Coronary artery (tissue), 2 donors: ENCODE data around the gene CAP1.

Experiments
- DNase-seq: peaks from one replicate; pipeline ENCODE4 v3.0.0-alpha.2; 2017; ENCODE audit warnings: low spot score
- H3K27ac ChIP-seq, 2 donors: fragments of 200-600 bp; sonication (generic); one replicate each; pipeline ENCODE4 v1.5.1; 2016 to 2019
- H3K4me3 ChIP-seq: fragments of 200-600 bp; sonication (generic); 2 replicates; pipeline ENCODE4 v1.5.1; 2016; ENCODE audit warnings: mild to moderate bottlenecking, moderate library complexity
- TF ChIP-seq, protein P1 (sequence below): fragments of 200-600 bp; sonication (generic); IDR thresholded peaks from one replicate; pipeline ENCODE4 v1.5.1; 2019; ENCODE audit warnings: antibody characterized with exemption

CAP1 gene

DNA sequence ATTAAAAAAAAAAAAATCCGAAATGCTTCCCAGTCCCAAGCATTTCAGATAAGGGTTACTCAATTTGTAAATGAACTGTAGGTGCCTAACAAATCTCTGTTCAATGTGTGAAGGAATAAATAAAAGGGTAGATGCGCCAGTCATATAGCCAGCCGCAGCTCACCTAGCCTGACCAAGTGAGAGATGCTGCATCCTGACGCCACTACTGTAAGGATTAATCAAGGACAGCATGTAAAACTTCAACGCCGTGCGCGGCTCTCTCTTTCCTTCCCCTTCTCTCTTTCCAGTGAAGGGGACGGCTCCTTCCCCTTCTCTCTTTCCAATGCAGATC, 56.1 kb downstream of the CAP1 start:
- no peak for DNase-seq
- Histone ChIP-seq H3K4me3 (peak overlapping the region; percentile 82), H3K27ac (peak overlapping the region; percentile 62 to 71)
- TF ChIP-seq, protein P1, sequence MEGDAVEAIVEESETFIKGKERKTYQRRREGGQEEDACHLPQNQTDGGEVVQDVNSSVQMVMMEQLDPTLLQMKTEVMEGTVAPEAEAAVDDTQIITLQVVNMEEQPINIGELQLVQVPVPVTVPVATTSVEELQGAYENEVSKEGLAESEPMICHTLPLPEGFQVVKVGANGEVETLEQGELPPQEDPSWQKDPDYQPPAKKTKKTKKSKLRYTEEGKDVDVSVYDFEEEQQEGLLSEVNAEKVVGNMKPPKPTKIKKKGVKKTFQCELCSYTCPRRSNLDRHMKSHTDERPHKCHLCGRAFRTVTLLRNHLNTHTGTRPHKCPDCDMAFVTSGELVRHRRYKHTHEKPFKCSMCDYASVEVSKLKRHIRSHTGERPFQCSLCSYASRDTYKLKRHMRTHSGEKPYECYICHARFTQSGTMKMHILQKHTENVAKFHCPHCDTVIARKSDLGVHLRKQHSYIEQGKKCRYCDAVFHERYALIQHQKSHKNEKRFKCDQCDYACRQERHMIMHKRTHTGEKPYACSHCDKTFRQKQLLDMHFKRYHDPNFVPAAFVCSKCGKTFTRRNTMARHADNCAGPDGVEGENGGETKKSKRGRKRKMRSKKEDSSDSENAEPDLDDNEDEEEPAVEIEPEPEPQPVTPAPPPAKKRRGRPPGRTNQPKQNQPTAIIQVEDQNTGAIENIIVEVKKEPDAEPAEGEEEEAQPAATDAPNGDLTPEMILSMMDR = no peak

DNA sequence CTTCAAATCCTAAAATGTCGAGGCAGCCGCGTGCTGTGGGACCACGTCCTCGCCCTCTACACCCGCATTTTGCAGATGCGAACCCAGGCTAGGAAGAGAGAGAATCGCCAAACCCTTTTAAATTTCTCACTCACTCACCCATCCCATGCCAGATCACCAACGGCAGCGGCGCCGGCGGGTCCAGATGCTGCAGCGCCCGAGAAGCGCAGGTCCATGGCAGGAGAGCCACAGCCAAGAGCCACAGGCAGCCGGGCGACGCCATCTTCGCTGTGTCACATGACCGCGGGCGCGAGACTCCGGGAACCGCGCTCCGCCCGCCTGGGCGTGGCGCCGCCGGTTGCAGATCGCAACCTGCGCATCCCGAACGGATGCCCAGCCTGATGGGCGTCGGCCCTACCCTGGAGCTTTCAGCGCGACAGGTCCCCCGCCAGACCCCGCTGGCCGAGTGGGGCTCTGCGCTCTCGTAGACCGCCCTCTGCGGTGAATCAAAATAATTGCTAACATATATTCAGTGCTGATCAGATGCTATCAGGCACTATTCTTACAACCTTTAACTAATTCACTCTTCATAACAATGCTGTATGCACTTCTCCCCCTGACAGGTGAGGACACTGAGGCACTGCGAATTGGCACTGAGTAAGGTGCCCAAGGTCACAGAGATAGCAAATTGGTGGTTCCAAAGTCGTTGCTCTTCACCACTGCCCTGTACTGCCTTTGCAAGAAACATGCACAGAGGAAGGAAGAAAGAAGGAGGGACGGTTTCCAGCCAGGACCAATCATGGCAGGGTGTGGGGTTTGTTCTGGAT, 56.7 kb downstream of the CAP1 start, which contains the start of gene PPT1:
TSS of gene PPT1 (minus strand) at position 276 of the 806 bp plus-strand sequence. CDS start at position 262, 14 bp downstream.
- peak; percentile 79 for DNase-seq
- TF ChIP-seq, protein P1 = no peak
- Histone ChIP-seq H3K27ac (peak within 1 kb of the TSS; percentile 62 to 71), H3K4me3 (peak within 1 kb of the TSS; percentile 82)

DNA sequence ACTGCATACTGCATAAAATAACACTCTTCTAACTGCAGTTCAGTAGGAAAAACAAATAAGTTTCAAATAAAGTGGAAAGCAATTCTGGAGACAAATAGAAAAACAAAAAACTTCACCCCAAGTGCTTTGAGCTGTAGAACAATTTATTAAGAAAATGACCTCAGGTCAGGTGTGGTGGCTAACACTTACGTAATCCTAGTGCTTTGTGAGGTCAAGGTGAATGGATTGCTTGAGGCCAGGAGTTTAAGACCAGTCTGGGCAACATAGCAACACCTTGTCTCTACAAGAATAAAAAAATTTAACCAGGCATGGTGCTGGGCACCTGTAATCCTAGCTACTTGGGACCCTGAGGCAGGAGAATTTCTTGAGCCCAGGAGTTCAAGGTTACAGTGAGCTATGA, 61.5 kb downstream of the CAP1 start:
- H3K4me3 ChIP-seq = no peak overlapping the region
- TF ChIP-seq, protein P1 = no peak
- H3K27ac ChIP-seq = no peak overlapping the region
- no peak for DNase-seq

DNA sequence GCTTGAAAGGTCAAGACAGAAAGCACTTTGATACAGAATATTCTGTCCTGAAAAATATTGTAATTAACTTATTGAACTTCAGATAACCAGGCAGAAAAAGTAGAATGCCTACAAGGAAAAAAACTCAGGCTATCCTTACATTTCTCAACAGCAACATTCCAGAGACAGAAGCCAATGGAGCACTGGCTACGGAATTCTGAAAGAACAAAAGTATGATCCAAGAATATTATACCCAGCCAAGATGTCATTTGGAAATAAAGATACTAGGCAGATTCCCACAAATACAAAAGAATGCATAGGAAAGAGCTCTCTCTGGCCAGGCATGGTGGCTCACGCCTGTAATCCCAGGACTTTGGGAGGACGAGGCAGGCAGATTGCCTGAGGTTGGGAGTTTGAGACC, 62.4 kb downstream of the CAP1 start:
- TF ChIP-seq, protein P1 = no peak
- no peak for DNase-seq
- no peak overlapping the region for H3K27ac ChIP-seq

DNA sequence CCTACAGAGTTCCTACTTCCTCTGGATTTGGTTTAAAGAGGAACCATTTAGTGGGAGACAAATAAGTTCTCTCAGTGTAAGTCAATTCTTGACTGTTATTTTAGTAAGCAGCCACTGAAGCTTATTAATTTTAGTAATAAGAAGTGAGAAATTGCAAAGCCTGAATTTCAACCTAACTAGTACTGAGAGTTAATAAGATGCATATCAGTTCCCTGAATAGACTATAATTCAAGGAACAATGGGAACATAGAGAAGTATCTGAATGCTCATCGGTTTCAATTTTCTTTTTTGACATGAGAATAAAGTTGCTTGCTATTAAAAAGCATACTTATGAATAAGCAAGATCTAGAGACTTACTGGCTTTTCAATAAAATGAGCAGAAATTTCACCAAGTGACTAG, 64.5 kb downstream of the CAP1 start:
- no peak for DNase-seq
- Histone ChIP-seq H3K27ac (no peak overlapping the region), H3K4me3 (no peak overlapping the region)
- TF ChIP-seq, protein P1 = no peak

More for the DNA sequence above, 62.4 kb downstream of the CAP1 start:
- no peak overlapping the region for H3K4me3 ChIP-seq

DNA sequence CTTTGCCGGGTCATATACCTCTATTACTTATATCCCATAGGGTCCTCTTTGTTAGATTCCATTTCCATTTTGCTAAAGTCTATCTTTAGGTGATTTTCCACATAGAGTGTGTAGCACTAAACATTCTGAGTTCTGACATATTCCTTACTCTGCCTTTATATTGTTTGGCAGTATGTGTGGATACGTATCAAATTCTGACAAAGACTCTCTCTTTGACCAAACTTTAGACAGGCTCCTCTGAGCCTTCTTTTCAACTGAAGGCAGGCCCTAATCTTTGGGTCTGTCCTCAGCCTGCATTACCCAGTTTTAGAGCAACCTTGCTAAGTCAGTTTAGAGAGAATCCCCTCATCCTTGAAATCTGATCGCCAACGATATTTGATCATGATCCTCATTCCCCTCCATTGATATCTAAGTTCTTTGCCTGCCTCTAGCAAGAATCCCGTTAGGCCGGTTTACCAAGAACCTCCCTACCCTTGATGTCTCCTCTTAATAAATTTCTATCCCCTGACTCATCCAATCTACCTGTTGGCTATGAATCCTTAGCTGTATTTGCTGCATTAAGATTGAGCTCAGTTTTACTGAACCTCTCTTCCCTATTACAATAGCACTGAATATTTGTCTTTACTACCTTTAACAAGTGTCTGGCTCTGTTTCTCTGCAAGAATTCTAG, 66.9 kb downstream of the CAP1 start:
- TF ChIP-seq, protein P1 = no peak
- no peak for DNase-seq
- H3K27ac ChIP-seq = no peak overlapping the region
- H3K4me3 ChIP-seq = no peak overlapping the region

DNA sequence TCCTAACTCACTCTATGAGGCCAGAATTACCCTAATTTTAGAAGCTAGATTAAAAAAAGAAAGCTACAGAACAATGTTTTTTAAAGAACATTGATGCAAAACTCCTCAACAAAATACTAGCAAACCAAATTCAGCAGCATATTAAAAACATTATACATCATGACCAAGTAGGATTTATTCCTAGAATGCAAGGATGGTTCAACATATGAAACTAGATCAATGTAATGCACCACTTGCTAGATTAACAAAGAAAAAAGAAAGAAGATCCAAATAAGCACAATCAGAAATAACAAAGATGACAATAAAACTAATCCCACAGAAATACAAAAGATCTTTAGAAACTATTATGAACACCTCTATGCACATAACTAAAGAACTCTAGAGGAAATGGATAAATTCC, 69.9 kb downstream of the CAP1 start:
- Histone ChIP-seq H3K4me3 (no peak overlapping the region), H3K27ac (no peak overlapping the region)
- no peak for DNase-seq
- TF ChIP-seq, protein P1 = no peak
